RWPE2 (cell line): ENCODE measurements around the gene DDX25.
"Not testable (repeated sequence)": the region's sequence is repeated elsewhere in the genome, so short reads cannot be mapped to it uniquely, and the experiment has no call there.

ENCODE experiments used
- ATAC-seq: fragments of 200-7000 bp; cut with Tn5 transposase; 3 replicates; pipeline ENCODE4 v1.9.1; 2021; ENCODE audit warnings: low read depth
- DNase-seq: peaks from one replicate; pipeline ENCODE4 v3.0.0-alpha.2; 2020; ENCODE audit warnings: low spot score
- H3K27ac ChIP-seq: fragments of 450-650 bp; 2 replicates; pipeline ENCODE4 v1.5.1; 2017; ENCODE audit warnings: mild to moderate bottlenecking; ENCODE audit not compliant: poor library complexity, severe bottlenecking
- H3K27me3 ChIP-seq: fragments of 250-450 bp; sonication (Bioruptor Pico); 2 replicates; pipeline ENCODE4 v1.5.1; 2021; ENCODE audit warnings: mild to moderate bottlenecking, moderate library complexity; ENCODE audit not compliant: insufficient read depth, poor library complexity, severe bottlenecking
- H3K36me3 ChIP-seq: fragments of 250-450 bp; sonication (Bioruptor Pico); 2 replicates; pipeline ENCODE4 v1.5.1; 2020; ENCODE audit warnings: low read depth, mild to moderate bottlenecking, moderate library complexity
- H3K4me1 ChIP-seq: fragments of 250-450 bp; sonication (Bioruptor Pico); 2 replicates; pipeline ENCODE4 v1.5.1; 2021; ENCODE audit warnings: mild to moderate bottlenecking, moderate library complexity; ENCODE audit not compliant: insufficient read depth, poor library complexity, severe bottlenecking
- H3K4me3 ChIP-seq: fragments of 250-450 bp; sonication (Bioruptor Pico); 2 replicates; pipeline ENCODE4 v1.5.1; 2021; ENCODE audit warnings: mild to moderate bottlenecking, moderate library complexity; ENCODE audit not compliant: severe bottlenecking
- H3K9me3 ChIP-seq: fragments of 250-450 bp; sonication (Bioruptor Pico); 2 replicates; pipeline ENCODE4 v1.5.1; 2021; ENCODE audit warnings: mild to moderate bottlenecking, moderate library complexity; ENCODE audit not compliant: severe bottlenecking
- CTCF ChIP-seq: fragments of 450-650 bp; IDR thresholded peaks from one replicate; pipeline ENCODE4 v1.5.1; 2017; ENCODE audit warnings: mild to moderate bottlenecking, moderate library complexity; ENCODE audit not compliant: poor library complexity, severe bottlenecking

Gene DDX25

GRCh38 chr11:125903711-125904659, at the start of gene DDX25:
Gene DDX25 (plus strand): TSS chr11:125904508. CDS start chr11:125904518, 10 bp downstream.
- DNase-seq: no peak
- TF ChIP-seq CTCF: no peak
- no peak within 1 kb of the TSS for H3K4me3 ChIP-seq

GRCh38 chr11:125857670-125858069, 46.6 kb upstream of the DDX25 start:
- not testable (repeated sequence) for H3K27ac ChIP-seq, H3K27me3 ChIP-seq, DNase-seq, H3K4me1 ChIP-seq, H3K36me3 ChIP-seq, H3K4me3 ChIP-seq, H3K9me3 ChIP-seq, ATAC-seq

More at GRCh38 chr11:125903711-125904659, at the start of gene DDX25:
- Histone ChIP-seq H3K4me1 (no peaks in the 10 kb centered on the region), H3K27ac (no peak within 1 kb of the TSS), H3K9me3 (no peaks in the 10 kb centered on the region), H3K27me3 (peaks cover 28% of the 10 kb centered on the region), H3K36me3 (peaks cover 16% of the 10 kb centered on the region)
- no peak for ATAC-seq

- ATAC-seq, DNase-seq, H3K27ac ChIP-seq, H3K4me1 ChIP-seq, H3K4me3 ChIP-seq, H3K9me3 ChIP-seq, H3K27me3 ChIP-seq, H3K36me3 ChIP-seq: not testable (repeated sequence)
Observed at GRCh38 chr11:125862786-125863185, 41.5 kb upstream of the DDX25 start.

GRCh38 chr11:125865354-125865753, 39.0 kb upstream of the DDX25 start:
- not testable (repeated sequence) for H3K27ac ChIP-seq, H3K36me3 ChIP-seq, H3K27me3 ChIP-seq, H3K9me3 ChIP-seq, DNase-seq, ATAC-seq, H3K4me3 ChIP-seq, H3K4me1 ChIP-seq

DNA sequence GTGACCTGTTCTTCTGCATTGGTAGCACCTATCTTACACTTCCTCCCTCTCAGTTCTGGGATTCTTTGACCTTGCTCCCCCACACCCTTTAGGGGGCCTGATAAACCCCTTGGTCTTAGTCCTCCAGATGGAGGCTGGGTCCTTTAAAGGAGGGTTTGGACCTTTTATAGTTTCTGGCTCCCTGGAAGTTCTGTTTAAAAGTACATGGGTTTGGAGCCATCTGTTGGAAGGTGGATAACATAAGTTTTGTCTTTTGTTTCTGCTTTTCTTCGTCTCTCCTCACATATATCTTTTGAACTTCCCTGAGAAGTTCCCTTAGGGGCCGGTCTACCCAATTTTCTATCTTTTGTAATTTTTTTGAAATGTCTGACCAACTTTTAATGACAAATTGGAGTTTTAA, 34.8 kb upstream of the DDX25 start:
- H3K4me3 ChIP-seq: no peak overlapping the region
- no peak overlapping the region for H3K27ac ChIP-seq
- no peak for ATAC-seq
- DNase-seq: no peak
- H3K36me3 ChIP-seq: no peaks in the 10 kb centered on the region
- no peaks in the 10 kb centered on the region for H3K4me1 ChIP-seq
- TF ChIP-seq CTCF: no peak
- H3K27me3 ChIP-seq: no peaks in the 10 kb centered on the region
- H3K9me3 ChIP-seq: no peaks in the 10 kb centered on the region

- TF ChIP-seq CTCF: peak; percentile 39
- no peak; the same call in 2 of the 3 replicates for ATAC-seq
- Histone ChIP-seq H3K27me3 (no peaks in the 10 kb centered on the region), H3K27ac (no peak overlapping the region), H3K4me3 (no peak overlapping the region), H3K36me3 (no peaks in the 10 kb centered on the region), H3K4me1 (no peaks in the 10 kb centered on the region), H3K9me3 (no peaks in the 10 kb centered on the region)
- DNase-seq: no peak
Observed at GRCh38 chr11:125871391-125872137, 32.7 kb upstream of the DDX25 start.
